Measurements from ENCODE around the gene TMPRSS11A. TPM values are rescaled to one million over a fixed set of nuclear protein-coding genes. Genes with fewer than 3 reads are reported as not detected.

The TMPRSS11A gene, protein sequence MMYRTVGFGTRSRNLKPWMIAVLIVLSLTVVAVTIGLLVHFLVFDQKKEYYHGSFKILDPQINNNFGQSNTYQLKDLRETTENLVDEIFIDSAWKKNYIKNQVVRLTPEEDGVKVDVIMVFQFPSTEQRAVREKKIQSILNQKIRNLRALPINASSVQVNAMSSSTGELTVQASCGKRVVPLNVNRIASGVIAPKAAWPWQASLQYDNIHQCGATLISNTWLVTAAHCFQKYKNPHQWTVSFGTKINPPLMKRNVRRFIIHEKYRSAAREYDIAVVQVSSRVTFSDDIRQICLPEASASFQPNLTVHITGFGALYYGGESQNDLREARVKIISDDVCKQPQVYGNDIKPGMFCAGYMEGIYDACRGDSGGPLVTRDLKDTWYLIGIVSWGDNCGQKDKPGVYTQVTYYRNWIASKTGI
- polyA plus RNA-seq (2011; rRNA removed) (not detected in 2 replicates), polyA minus RNA-seq (2011; rRNA and poly(A)+ RNA removed) (not detected in 2 replicates)

DNA sequence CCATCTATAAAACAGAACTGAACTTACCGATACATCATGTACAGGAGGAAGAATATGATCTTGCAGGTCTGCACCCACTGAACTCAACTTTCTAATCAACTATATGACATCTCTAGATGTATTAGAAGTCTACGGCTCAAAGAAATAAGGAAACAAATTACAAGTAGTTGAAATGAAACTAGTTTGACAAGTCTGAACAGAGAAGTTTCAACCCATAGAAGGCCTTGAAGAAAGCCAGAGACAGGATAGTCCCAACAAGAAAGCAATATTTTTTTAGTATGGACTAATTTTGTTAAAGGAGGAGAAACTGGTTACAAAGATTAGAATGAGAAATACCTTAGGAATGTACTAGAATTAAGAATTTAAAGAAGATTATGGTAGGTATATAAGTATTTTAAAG, at the start of gene TMPRSS11A:
TMPRSS11A (minus strand) TSS at position 138 of the 400 bp plus-strand sequence; CDS start at position 38, 100 bp downstream.
- H3K27me3 ChIP-seq (ENCODE audit: control insufficient read depth, insufficient read depth, low read length), result no peaks in the 10 kb centered on the region
- TF ChIP-seq, protein P1, sequence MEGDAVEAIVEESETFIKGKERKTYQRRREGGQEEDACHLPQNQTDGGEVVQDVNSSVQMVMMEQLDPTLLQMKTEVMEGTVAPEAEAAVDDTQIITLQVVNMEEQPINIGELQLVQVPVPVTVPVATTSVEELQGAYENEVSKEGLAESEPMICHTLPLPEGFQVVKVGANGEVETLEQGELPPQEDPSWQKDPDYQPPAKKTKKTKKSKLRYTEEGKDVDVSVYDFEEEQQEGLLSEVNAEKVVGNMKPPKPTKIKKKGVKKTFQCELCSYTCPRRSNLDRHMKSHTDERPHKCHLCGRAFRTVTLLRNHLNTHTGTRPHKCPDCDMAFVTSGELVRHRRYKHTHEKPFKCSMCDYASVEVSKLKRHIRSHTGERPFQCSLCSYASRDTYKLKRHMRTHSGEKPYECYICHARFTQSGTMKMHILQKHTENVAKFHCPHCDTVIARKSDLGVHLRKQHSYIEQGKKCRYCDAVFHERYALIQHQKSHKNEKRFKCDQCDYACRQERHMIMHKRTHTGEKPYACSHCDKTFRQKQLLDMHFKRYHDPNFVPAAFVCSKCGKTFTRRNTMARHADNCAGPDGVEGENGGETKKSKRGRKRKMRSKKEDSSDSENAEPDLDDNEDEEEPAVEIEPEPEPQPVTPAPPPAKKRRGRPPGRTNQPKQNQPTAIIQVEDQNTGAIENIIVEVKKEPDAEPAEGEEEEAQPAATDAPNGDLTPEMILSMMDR (IDR thresholded peaks at IDR 0.05; ENCODE audit: insufficient read depth, low read depth, low read length), result no peak
- DNase-seq (ENCODE audit: low read depth), result no peak
- no peaks in the 10 kb centered on the region for H3K36me3 ChIP-seq (ENCODE audit: control insufficient read depth, insufficient read depth, low read length)
- CTCF ChIA-PET, result no interaction called here
- no peak within 1 kb of the TSS for H3K4me3 ChIP-seq (ENCODE audit: low read depth, low read length)
- POLR2A ChIA-PET, result no interaction called here

GRCh38 chr4:68011684-68012083, 48.4 kb upstream of the TMPRSS11A start:
- ChIA-PET POLR2A (no interaction called here), CTCF (no interaction called here)
- no peak overlapping the region for H3K4me3 ChIP-seq (ENCODE audit: low read depth, low read length)
- no peaks in the 10 kb centered on the region for H3K27me3 ChIP-seq (ENCODE audit: control insufficient read depth, insufficient read depth, low read length)
- TF ChIP-seq, protein P1 (IDR thresholded peaks at IDR 0.05; ENCODE audit: insufficient read depth, low read depth, low read length), result no peak
- DNase-seq (ENCODE audit: low read depth), result no peak
- no peaks in the 10 kb centered on the region for H3K36me3 ChIP-seq (ENCODE audit: control insufficient read depth, insufficient read depth, low read length)

DNA sequence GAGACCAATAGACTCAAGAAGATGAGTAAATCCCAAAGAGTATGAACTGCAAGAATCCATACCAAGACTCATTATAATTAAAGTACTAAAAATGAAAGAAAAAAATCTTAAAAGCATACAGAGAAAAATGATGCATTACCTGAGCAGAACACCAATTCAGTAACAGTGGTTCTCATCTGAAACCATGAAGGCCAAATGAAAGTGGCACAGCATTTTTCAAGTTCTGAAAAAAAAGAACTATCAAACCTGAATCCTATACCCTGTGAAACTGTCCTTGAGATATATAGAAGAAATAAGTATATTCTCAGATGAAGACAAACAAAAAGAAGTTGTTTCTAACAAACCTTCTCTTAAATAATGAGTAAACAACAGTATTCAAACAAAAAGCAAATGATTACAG, 39.6 kb upstream of the TMPRSS11A start:
- no peak for DNase-seq (ENCODE audit: low read depth)
- Histone ChIP-seq H3K4me3 (ENCODE audit: low read depth, low read length) (no peak overlapping the region), H3K27me3 (ENCODE audit: control insufficient read depth, insufficient read depth, low read length) (no peaks in the 10 kb centered on the region), H3K36me3 (ENCODE audit: control insufficient read depth, insufficient read depth, low read length) (no peaks in the 10 kb centered on the region)
- TF ChIP-seq, protein P1 (IDR thresholded peaks at IDR 0.05; ENCODE audit: insufficient read depth, low read depth, low read length), result no peak
- ChIA-PET POLR2A (no interaction called here), CTCF (interaction anchor here (1.0 kb wide), 1 partner anchor 15 kb away, joined by 5 read pairs; no protein-coding TSS in a partner anchor)

DNA sequence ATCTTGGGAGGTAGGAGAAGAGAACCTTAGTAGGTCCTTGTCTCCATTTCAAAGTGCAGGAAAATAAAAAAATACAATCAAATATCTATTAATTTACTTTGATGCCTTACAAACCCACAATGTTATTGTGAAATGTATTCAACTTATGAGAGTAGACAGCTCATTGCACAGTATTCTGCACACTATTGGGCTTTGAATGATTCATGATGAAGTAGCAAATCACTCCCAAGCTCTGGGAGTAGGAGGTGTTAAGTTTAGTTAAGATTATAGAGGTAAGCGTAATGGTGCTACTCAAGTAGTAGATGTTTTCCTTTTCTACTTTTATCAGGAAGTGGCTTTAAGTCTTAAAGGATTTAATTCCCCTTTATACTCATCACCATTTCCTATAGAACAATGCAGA, 32.8 kb upstream of the TMPRSS11A start:
- Histone ChIP-seq H3K27me3 (ENCODE audit: control insufficient read depth, insufficient read depth, low read length) (no peaks in the 10 kb centered on the region), H3K36me3 (ENCODE audit: control insufficient read depth, insufficient read depth, low read length) (no peaks in the 10 kb centered on the region), H3K4me3 (ENCODE audit: low read depth, low read length) (no peak overlapping the region)
- CTCF ChIA-PET, result no interaction called here
- POLR2A ChIA-PET, result no interaction called here
- TF ChIP-seq, protein P1 (IDR thresholded peaks at IDR 0.05; ENCODE audit: insufficient read depth, low read depth, low read length), result no peak
- no peak for DNase-seq (ENCODE audit: low read depth)

GRCh38 chr4:67988991-67989390, 25.7 kb upstream of the TMPRSS11A start:
- no peak overlapping the region for H3K4me3 ChIP-seq (ENCODE audit: low read depth, low read length)

More at GRCh38 chr4:67988991-67989390, 25.7 kb upstream of the TMPRSS11A start:
- ChIA-PET CTCF (interaction anchor here (0.7 to 1.1 kb wide), 2 partner anchors 8 to 115 kb away, joined by 3 read pairs; no protein-coding TSS in a partner anchor), POLR2A (no interaction called here)
- TF ChIP-seq, protein P1 (IDR thresholded peaks at IDR 0.05; ENCODE audit: insufficient read depth, low read depth, low read length), result no peak
- H3K27me3 ChIP-seq (ENCODE audit: control insufficient read depth, insufficient read depth, low read length), result no peaks in the 10 kb centered on the region
- no peaks in the 10 kb centered on the region for H3K36me3 ChIP-seq (ENCODE audit: control insufficient read depth, insufficient read depth, low read length)
- no peak for DNase-seq (ENCODE audit: low read depth)
